Astrocyte of the cerebellum (primary cell): Measurements from ENCODE around the gene WDFY1.

Source experiments
- DNase-seq: peaks from one replicate; pipeline ENCODE4 v3.0.0-alpha.2; 2011; ENCODE audit warnings: low read depth
- H3K4me3 ChIP-seq: 2 replicates; pipeline ENCODE4 v1.5.1; 2011; ENCODE audit warnings: mild to moderate bottlenecking, low read depth, low read length, moderate library complexity
- CTCF ChIP-seq: IDR thresholded peaks from 2 replicates; pipeline ENCODE4 v1.5.1; 2012; ENCODE audit warnings: low read length, low read depth, moderate library complexity, mild to moderate bottlenecking; ENCODE audit errors: missing control alignments
- in situ Hi-C: cut with HindIII; loops from 2 replicates; pipeline ENCODE4 v1.10.0; 2017; ENCODE audit warnings: low sequenced_read_pairs

The WDFY1 gene

GRCh38 chr2:223856021-223856420 is 89.1 kb downstream of the WDFY1 start:
- no peak for TF ChIP-seq CTCF
- H3K4me3 ChIP-seq, result no peak overlapping the region
- in situ Hi-C loops, result no loop called here
- no peak for DNase-seq

- TF ChIP-seq CTCF, result no peak
- no peak overlapping the region for H3K4me3 ChIP-seq
- no peak for DNase-seq
- in situ Hi-C loops, result no loop called here
Observed at GRCh38 chr2:223855426-223855825, 89.7 kb downstream of the WDFY1 start.

GRCh38 chr2:223854741-223855140 is 90.4 kb downstream of the WDFY1 start:
- no peak for TF ChIP-seq CTCF
- no peak overlapping the region for H3K4me3 ChIP-seq
- in situ Hi-C loops, result no loop called here
- DNase-seq, result no peak

DNA sequence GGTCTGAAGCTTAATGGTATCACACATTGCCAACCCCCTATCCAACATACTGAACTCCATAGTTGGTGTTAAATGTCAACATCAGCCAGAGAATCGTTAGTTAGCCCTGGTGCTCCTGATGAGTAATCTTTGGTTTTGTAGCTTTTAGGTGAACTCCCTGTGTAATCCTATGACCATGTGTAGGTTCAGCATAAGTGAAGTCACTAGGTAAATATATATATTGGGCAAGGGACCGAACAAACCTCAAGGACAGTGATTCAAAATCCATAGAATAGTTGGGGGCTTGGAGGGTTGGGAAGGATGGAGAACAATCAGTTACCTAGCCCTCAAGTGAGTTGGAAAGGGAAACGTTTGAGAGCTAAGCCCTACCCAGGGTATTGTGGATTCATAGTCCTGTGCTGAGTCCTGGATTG is 91.7 kb downstream of the WDFY1 start:
- in situ Hi-C loops, result no loop called here
- H3K4me3 ChIP-seq, result no peak overlapping the region
- no peak for DNase-seq
- TF ChIP-seq CTCF, result no peak

DNA sequence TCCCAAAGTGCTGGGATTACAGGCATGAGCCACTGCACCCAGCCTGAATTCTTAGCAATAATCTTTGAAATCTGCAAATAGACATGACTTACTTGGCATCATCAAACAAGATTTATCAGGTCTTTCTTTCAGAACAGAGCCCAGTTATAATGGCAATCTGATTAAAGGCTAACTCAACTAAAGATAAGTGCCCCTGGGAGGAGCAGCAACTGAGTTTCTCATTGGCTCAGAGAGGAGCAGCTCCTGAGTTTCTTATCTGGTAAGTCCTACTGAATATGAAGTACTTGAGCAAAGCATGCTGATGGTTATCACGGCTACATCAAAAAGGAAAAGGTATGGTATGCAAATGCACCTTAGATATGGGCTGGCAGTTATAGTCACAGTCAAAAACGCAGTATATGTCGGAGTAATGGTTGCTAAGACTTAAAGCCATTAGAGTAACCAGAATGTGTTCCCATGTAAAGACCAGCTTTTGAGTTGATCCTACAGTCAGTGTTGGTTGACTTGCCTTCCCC is 92.8 kb downstream of the WDFY1 start:
- in situ Hi-C loops, result no loop called here
- H3K4me3 ChIP-seq, result no peak overlapping the region
- no peak for DNase-seq
- TF ChIP-seq CTCF, result no peak

GRCh38 chr2:223847410-223847809 is 97.7 kb downstream of the WDFY1 start:
- in situ Hi-C loops, result no loop called here
- DNase-seq, result no peak
- no peak overlapping the region for H3K4me3 ChIP-seq
- TF ChIP-seq CTCF, result no peak

DNA sequence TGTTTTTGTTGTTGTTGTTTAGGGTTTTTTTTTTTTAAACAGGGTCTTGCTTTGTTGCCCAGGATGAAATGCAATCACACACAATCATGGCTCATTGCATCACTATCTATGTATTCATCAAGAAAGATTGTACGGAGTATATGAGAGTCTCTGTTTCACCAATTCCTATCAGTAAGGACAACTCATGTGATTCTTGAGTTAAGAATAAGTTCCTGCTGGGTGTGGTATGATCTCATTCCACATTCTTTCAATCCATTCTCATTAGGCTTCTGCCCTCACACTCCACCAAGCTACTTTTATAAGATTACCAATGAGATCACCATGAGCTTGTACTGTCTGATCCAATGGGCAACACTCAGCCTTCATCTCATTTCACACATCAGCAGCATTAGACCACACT is 98.6 kb downstream of the WDFY1 start:
- peak; percentile 69 for DNase-seq
- in situ Hi-C loops, result no loop called here
- no peak overlapping the region for H3K4me3 ChIP-seq
- no peak for TF ChIP-seq CTCF
